ENCODE results near the gene ZNF862.

ZNF862 gene

GRCh38 chr7:149797771-149798170 is 40.4 kb upstream of the ZNF862 start:
- H3K9me3 ChIP-seq (ENCODE audit: control insufficient read depth in 2 of 2, low read length in 2 of 2): no peaks in the 10 kb centered on the region
- H3K4me1 ChIP-seq (ENCODE audit: control insufficient read depth, insufficient read depth, low read length): no peaks in the 10 kb centered on the region
- H3K27me3 ChIP-seq (ENCODE audit: control insufficient read depth in 1 of 2, insufficient read depth in 2 of 2, low read length in 2 of 2): no peaks in the 10 kb centered on the region
- H3K9ac ChIP-seq (ENCODE audit: low read length in 2 of 2): no peak overlapping the region
- H3K36me3 ChIP-seq (ENCODE audit: control insufficient read depth in 2 of 2, insufficient read depth in 2 of 2, low read length in 2 of 2): no peaks in the 10 kb centered on the region
- H3K27ac ChIP-seq (ENCODE audit: low read length): no peak overlapping the region
- H3K4me3 ChIP-seq (ENCODE audit: low read length in 2 of 2): no peak overlapping the region

- H3K27me3 ChIP-seq (ENCODE audit: control insufficient read depth in 1 of 2, insufficient read depth in 2 of 2, low read length in 2 of 2): no peaks in the 10 kb centered on the region
- no peak overlapping the region for H3K27ac ChIP-seq (ENCODE audit: low read length)
- H3K4me3 ChIP-seq (ENCODE audit: low read length in 2 of 2): no peak overlapping the region
- no peak overlapping the region for H3K9ac ChIP-seq (ENCODE audit: low read length in 2 of 2)
- no peaks in the 10 kb centered on the region for H3K36me3 ChIP-seq (ENCODE audit: control insufficient read depth in 2 of 2, insufficient read depth in 2 of 2, low read length in 2 of 2)
- no peaks in the 10 kb centered on the region for H3K4me1 ChIP-seq (ENCODE audit: control insufficient read depth, insufficient read depth, low read length)
- no peaks in the 10 kb centered on the region for H3K9me3 ChIP-seq (ENCODE audit: control insufficient read depth in 2 of 2, low read length in 2 of 2)
These were observed 38.6 kb upstream of the ZNF862 start for GRCh38 chr7:149799397-149800168.

GRCh38 chr7:149800169-149800555 is 38.0 kb upstream of the ZNF862 start:
- no peak overlapping the region for H3K27ac ChIP-seq (ENCODE audit: low read length)
- no peaks in the 10 kb centered on the region for H3K9me3 ChIP-seq (ENCODE audit: control insufficient read depth in 2 of 2, low read length in 2 of 2)
- H3K27me3 ChIP-seq (ENCODE audit: control insufficient read depth in 1 of 2, insufficient read depth in 2 of 2, low read length in 2 of 2): no peaks in the 10 kb centered on the region
- no peaks in the 10 kb centered on the region for H3K36me3 ChIP-seq (ENCODE audit: control insufficient read depth in 2 of 2, insufficient read depth in 2 of 2, low read length in 2 of 2)
- no peak overlapping the region for H3K9ac ChIP-seq (ENCODE audit: low read length in 2 of 2)
- no peaks in the 10 kb centered on the region for H3K4me1 ChIP-seq (ENCODE audit: control insufficient read depth, insufficient read depth, low read length)
- H3K4me3 ChIP-seq (ENCODE audit: low read length in 2 of 2): no peak overlapping the region

- no peaks in the 10 kb centered on the region for H3K9me3 ChIP-seq (ENCODE audit: control insufficient read depth in 2 of 2, low read length in 2 of 2)
- no peak overlapping the region for H3K4me3 ChIP-seq (ENCODE audit: low read length in 2 of 2)
- no peaks in the 10 kb centered on the region for H3K27me3 ChIP-seq (ENCODE audit: control insufficient read depth in 1 of 2, insufficient read depth in 2 of 2, low read length in 2 of 2)
These were observed 37.1 kb upstream of the ZNF862 start for GRCh38 chr7:149801002-149801566.

GRCh38 chr7:149801816-149802215 is 36.4 kb upstream of the ZNF862 start:
- Histone ChIP-seq H3K9me3 (ENCODE audit: control insufficient read depth in 2 of 2, low read length in 2 of 2) (no peaks in the 10 kb centered on the region), H3K4me3 (ENCODE audit: low read length in 2 of 2) (no peak overlapping the region), H3K27me3 (ENCODE audit: control insufficient read depth in 1 of 2, insufficient read depth in 2 of 2, low read length in 2 of 2) (no peaks in the 10 kb centered on the region), H3K4me1 (ENCODE audit: control insufficient read depth, insufficient read depth, low read length) (no peaks in the 10 kb centered on the region), H3K9ac (ENCODE audit: low read length in 2 of 2) (no peak overlapping the region), H3K27ac (ENCODE audit: low read length) (no peak overlapping the region), H3K36me3 (ENCODE audit: control insufficient read depth in 2 of 2, insufficient read depth in 2 of 2, low read length in 2 of 2) (no peaks in the 10 kb centered on the region)

More at GRCh38 chr7:149801002-149801566, 37.1 kb upstream of the ZNF862 start:
- no peaks in the 10 kb centered on the region for H3K4me1 ChIP-seq (ENCODE audit: control insufficient read depth, insufficient read depth, low read length)
- no peak overlapping the region for H3K9ac ChIP-seq (ENCODE audit: low read length in 2 of 2)
- no peaks in the 10 kb centered on the region for H3K36me3 ChIP-seq (ENCODE audit: control insufficient read depth in 2 of 2, insufficient read depth in 2 of 2, low read length in 2 of 2)
- no peak overlapping the region for H3K27ac ChIP-seq (ENCODE audit: low read length)

GRCh38 chr7:149802966-149803365 is 35.2 kb upstream of the ZNF862 start:
- no peaks in the 10 kb centered on the region for H3K27me3 ChIP-seq (ENCODE audit: control insufficient read depth in 1 of 2, insufficient read depth in 2 of 2, low read length in 2 of 2)
- H3K27ac ChIP-seq (ENCODE audit: low read length): no peak overlapping the region
- H3K4me3 ChIP-seq (ENCODE audit: low read length in 2 of 2): no peak overlapping the region
- no peaks in the 10 kb centered on the region for H3K4me1 ChIP-seq (ENCODE audit: control insufficient read depth, insufficient read depth, low read length)
- H3K36me3 ChIP-seq (ENCODE audit: control insufficient read depth in 2 of 2, insufficient read depth in 2 of 2, low read length in 2 of 2): no peaks in the 10 kb centered on the region
- no peak overlapping the region for H3K9ac ChIP-seq (ENCODE audit: low read length in 2 of 2)
- H3K9me3 ChIP-seq (ENCODE audit: control insufficient read depth in 2 of 2, low read length in 2 of 2): no peaks in the 10 kb centered on the region

- Histone ChIP-seq H3K4me1 (ENCODE audit: control insufficient read depth, insufficient read depth, low read length) (no peaks in the 10 kb centered on the region), H3K9me3 (ENCODE audit: control insufficient read depth in 2 of 2, low read length in 2 of 2) (no peaks in the 10 kb centered on the region), H3K36me3 (ENCODE audit: control insufficient read depth in 2 of 2, insufficient read depth in 2 of 2, low read length in 2 of 2) (no peaks in the 10 kb centered on the region), H3K4me3 (ENCODE audit: low read length in 2 of 2) (no peak overlapping the region), H3K27ac (ENCODE audit: low read length) (no peak overlapping the region), H3K9ac (ENCODE audit: low read length in 2 of 2) (no peak overlapping the region), H3K27me3 (ENCODE audit: control insufficient read depth in 1 of 2, insufficient read depth in 2 of 2, low read length in 2 of 2) (no peaks in the 10 kb centered on the region)
These were observed 34.6 kb upstream of the ZNF862 start for GRCh38 chr7:149803551-149804074.

- no peaks in the 10 kb centered on the region for H3K4me1 ChIP-seq (ENCODE audit: control insufficient read depth, insufficient read depth, low read length)
- no peaks in the 10 kb centered on the region for H3K9me3 ChIP-seq (ENCODE audit: control insufficient read depth in 2 of 2, low read length in 2 of 2)
- no peaks in the 10 kb centered on the region for H3K36me3 ChIP-seq (ENCODE audit: control insufficient read depth in 2 of 2, insufficient read depth in 2 of 2, low read length in 2 of 2)
- no peak overlapping the region for H3K9ac ChIP-seq (ENCODE audit: low read length in 2 of 2)
- no peak overlapping the region for H3K27ac ChIP-seq (ENCODE audit: low read length)
- H3K4me3 ChIP-seq (ENCODE audit: low read length in 2 of 2): no peak overlapping the region
- no peaks in the 10 kb centered on the region for H3K27me3 ChIP-seq (ENCODE audit: control insufficient read depth in 1 of 2, insufficient read depth in 2 of 2, low read length in 2 of 2)
These were observed 34.1 kb upstream of the ZNF862 start for GRCh38 chr7:149804106-149804505.

GRCh38 chr7:149806726-149807125 is 31.4 kb upstream of the ZNF862 start:
- Histone ChIP-seq H3K27ac (ENCODE audit: low read length) (no peak overlapping the region), H3K4me3 (ENCODE audit: low read length in 2 of 2) (no peak overlapping the region), H3K4me1 (ENCODE audit: control insufficient read depth, insufficient read depth, low read length) (no peaks in the 10 kb centered on the region), H3K27me3 (ENCODE audit: control insufficient read depth in 1 of 2, insufficient read depth in 2 of 2, low read length in 2 of 2) (no peaks in the 10 kb centered on the region), H3K9me3 (ENCODE audit: control insufficient read depth in 2 of 2, low read length in 2 of 2) (no peaks in the 10 kb centered on the region), H3K36me3 (ENCODE audit: control insufficient read depth in 2 of 2, insufficient read depth in 2 of 2, low read length in 2 of 2) (no peaks in the 10 kb centered on the region), H3K9ac (ENCODE audit: low read length in 2 of 2) (no peak overlapping the region)

- Histone ChIP-seq H3K4me1 (ENCODE audit: control insufficient read depth, insufficient read depth, low read length) (no peaks in the 10 kb centered on the region), H3K27me3 (ENCODE audit: control insufficient read depth in 1 of 2, insufficient read depth in 2 of 2, low read length in 2 of 2) (no peaks in the 10 kb centered on the region), H3K36me3 (ENCODE audit: control insufficient read depth in 2 of 2, insufficient read depth in 2 of 2, low read length in 2 of 2) (no peaks in the 10 kb centered on the region), H3K9me3 (ENCODE audit: control insufficient read depth in 2 of 2, low read length in 2 of 2) (no peaks in the 10 kb centered on the region), H3K27ac (ENCODE audit: low read length) (no peak overlapping the region), H3K4me3 (ENCODE audit: low read length in 2 of 2) (no peak overlapping the region), H3K9ac (ENCODE audit: low read length in 2 of 2) (no peak overlapping the region)
These were observed 29.9 kb upstream of the ZNF862 start for GRCh38 chr7:149808311-149808710.

GRCh38 chr7:149809215-149809614 is 29.0 kb upstream of the ZNF862 start:
- H3K27ac ChIP-seq (ENCODE audit: low read length): no peak overlapping the region
- no peaks in the 10 kb centered on the region for H3K4me1 ChIP-seq (ENCODE audit: control insufficient read depth, insufficient read depth, low read length)

More at GRCh38 chr7:149809215-149809614, 29.0 kb upstream of the ZNF862 start:
- Histone ChIP-seq H3K4me3 (ENCODE audit: low read length in 2 of 2) (no peak overlapping the region), H3K36me3 (ENCODE audit: control insufficient read depth in 2 of 2, insufficient read depth in 2 of 2, low read length in 2 of 2) (no peaks in the 10 kb centered on the region), H3K27me3 (ENCODE audit: control insufficient read depth in 1 of 2, insufficient read depth in 2 of 2, low read length in 2 of 2) (no peaks in the 10 kb centered on the region), H3K9me3 (ENCODE audit: control insufficient read depth in 2 of 2, low read length in 2 of 2) (no peaks in the 10 kb centered on the region), H3K9ac (ENCODE audit: low read length in 2 of 2) (no peak overlapping the region)
